PC-9 (cell line): ENCODE measurements around the gene IFIT2. TPM values are rescaled to one million over a fixed set of nuclear protein-coding genes. Genes with fewer than 3 reads are reported as not detected.
A peak's percentile ranks its signal among the peaks of the same experiment; 100 is the strongest.

Source experiments
- BruUV-seq: library from RNA; stranded (reverse); fragments of 400-500 nt; replicated peaks from 2 replicates; lab custom pipeline; 2021; lab: Mats Ljungman, UMichigan
- CTCF ChIA-PET: fragments of 300-600 bp; sonication (Branson Sonifier 250); formaldehyde crosslinking; loops from one replicate; lab custom pipeline; 2022; ENCODE audit warnings: antibody characterized with exemption; lab: Charles Lee
- POLR2A ChIA-PET: fragments of 300-600 bp; sonication (Branson Sonifier 250); formaldehyde crosslinking; loops from one replicate; lab custom pipeline; 2022; ENCODE audit warnings: antibody characterized with exemption; ENCODE audit not compliant: unreplicated experiment; lab: Charles Lee
- DNase-seq, 2 experiments: peaks; one replicate each; pipeline versions ENCODE4 v3.0.0 to v3.0.0-alpha.2; 2015 to 2022; ENCODE audit warnings: mixed read lengths in 1 of 2
- H2AFZ ChIP-seq: fragments of 200-600 bp; sonication (generic); 2 replicates; pipeline ENCODE4 v1.8.1; 2017; ENCODE audit warnings: antibody characterized with exemption
- H3F3A ChIP-seq: fragments of 200-600 bp; sonication (generic); 2 replicates; pipeline ENCODE4 v1.8.1; 2017; ENCODE audit warnings: antibody characterized with exemption, mild to moderate bottlenecking, low read depth; ENCODE audit not compliant: insufficient read depth
- H3K27ac ChIP-seq: fragments of 200-600 bp; sonication (generic); 2 replicates; pipeline ENCODE4 v1.6.1; 2016; ENCODE audit warnings: mixed run types
- H3K27me3 ChIP-seq: fragments of 200-600 bp; sonication (generic); 2 replicates; pipeline ENCODE4 v1.6.1; 2016; ENCODE audit warnings: low read depth, mixed run types; ENCODE audit not compliant: insufficient read depth
- H3K36me3 ChIP-seq: fragments of 200-600 bp; sonication (generic); 2 replicates; pipeline ENCODE4 v1.6.1; 2016; ENCODE audit warnings: low read depth, mixed run types
- H3K4me1 ChIP-seq: fragments of 200-600 bp; sonication (generic); replicated peaks from 2 replicates; pipeline ENCODE4 v1.6.1; 2016; ENCODE audit warnings: mixed run types; ENCODE audit not compliant: insufficient read depth
- H3K4me2 ChIP-seq: fragments of 200-600 bp; sonication (generic); 2 replicates; pipeline ENCODE4 v1.6.1; 2017; ENCODE audit warnings: mixed run types
- H3K4me3 ChIP-seq: fragments of 200-600 bp; sonication (generic); 2 replicates; pipeline ENCODE4 v1.6.1; 2016; ENCODE audit warnings: mixed run types
- H3K79me2 ChIP-seq: fragments of 200-600 bp; sonication (generic); 2 replicates; pipeline ENCODE4 v1.6.1; 2017; ENCODE audit warnings: low read depth, mixed run types
- H3K9me2 ChIP-seq: fragments of 200-600 bp; sonication (generic); 2 replicates; pipeline ENCODE4 v1.8.1; 2017; ENCODE audit warnings: mild to moderate bottlenecking; ENCODE audit not compliant: insufficient read depth
- H3K9me3 ChIP-seq: fragments of 200-600 bp; sonication (generic); 2 replicates; pipeline ENCODE4 v1.8.1; 2016; ENCODE audit warnings: low read depth; ENCODE audit not compliant: insufficient read depth
- H4K20me1 ChIP-seq: fragments of 200-600 bp; sonication (generic); 2 replicates; pipeline ENCODE4 v1.8.1; 2017; ENCODE audit not compliant: insufficient read depth
- CTCF ChIP-seq: fragments of 200-600 bp; sonication (generic); conservative IDR thresholded peaks from 2 replicates; pipeline ENCODE4 v1.6.1; 2017; ENCODE audit warnings: mixed run types, antibody characterized with exemption, mild to moderate bottlenecking, moderate library complexity
- EZH2 ChIP-seq: fragments of 200-600 bp; sonication (generic); IDR thresholded peaks from 2 replicates; pipeline ENCODE4 v1.8.0; 2017; ENCODE audit warnings: antibody characterized with exemption, low read depth
- intact Hi-C: fragments of 100-400 bp; cut with micrococcal nuclease; formaldehyde crosslinking; loops from one replicate; pipeline ENCODE4 v1.10.0; 2022; ENCODE audit not compliant: unreplicated experiment
- total RNA-seq: library from RNA; stranded (reverse); gene quantifications from 2 replicates; pipeline ENCODE4 v1.2.3, GENCODE V29; 2021

IFIT2 gene
- total RNA-seq, 1 experiment from 2014 or later = 4.4 TPM

- no peak for DNase-seq
- Histone ChIP-seq H3F3A (peaks cover 21% of the 10 kb centered on the region), H3K9me3 (no peaks in the 10 kb centered on the region), H4K20me1 (no peaks in the 10 kb centered on the region), H3K9me2 (no peaks in the 10 kb centered on the region), H2AFZ (no peak overlapping the region), H3K4me1 (peaks cover 57% of the 10 kb centered on the region), H3K79me2 (no peaks in the 10 kb centered on the region), H3K4me3 (no peak overlapping the region), H3K27ac (no peak overlapping the region), H3K36me3 (no peaks in the 10 kb centered on the region), H3K4me2 (no peak overlapping the region), H3K27me3 (no peaks in the 10 kb centered on the region)
- intact Hi-C loops = no loop called here
- ChIA-PET POLR2A (no interaction called here), CTCF (no interaction called here)
- TF ChIP-seq EZH2 (no peak), CTCF (no peak)
- BruUV-seq = no TSS peak
Observed at GRCh38 chr10:89273680-89274079, 28.2 kb upstream of the IFIT2 start.

- Histone ChIP-seq H2AFZ (no peak overlapping the region), H3K4me2 (peak overlapping the region; percentile 67), H3K36me3 (no peaks in the 10 kb centered on the region), H3F3A (peaks cover 31% of the 10 kb centered on the region), H3K9me2 (no peaks in the 10 kb centered on the region), H4K20me1 (no peaks in the 10 kb centered on the region), H3K27ac (peak overlapping the region; percentile 100), H3K9me3 (no peaks in the 10 kb centered on the region), H3K4me3 (no peak overlapping the region), H3K4me1 (peaks cover 62% of the 10 kb centered on the region), H3K27me3 (no peaks in the 10 kb centered on the region), H3K79me2 (no peaks in the 10 kb centered on the region)
- CTCF ChIA-PET = no interaction called here
- BruUV-seq = no TSS peak
- POLR2A ChIA-PET = no interaction called here
- DNase-seq = peak in 1 of 2 experiments; percentile 37
- intact Hi-C loops = loop anchor here (1.0 kb wide), 1 partner anchor 13 kb away; no protein-coding TSS in a partner anchor
- TF ChIP-seq EZH2 = no peak
- TF ChIP-seq CTCF = no peak
Observed at GRCh38 chr10:89274928-89275327, 26.9 kb upstream of the IFIT2 start.

GRCh38 chr10:89275383-89275782 lies 26.5 kb upstream of the IFIT2 start:
- Histone ChIP-seq H4K20me1 (no peaks in the 10 kb centered on the region), H3K27ac (peak overlapping the region; percentile 100), H3K27me3 (no peaks in the 10 kb centered on the region), H2AFZ (no peak overlapping the region), H3K4me3 (peak overlapping the region; percentile 38; the same call in 1 of the 2 replicates), H3F3A (peaks cover 35% of the 10 kb centered on the region), H3K9me3 (no peaks in the 10 kb centered on the region), H3K36me3 (no peaks in the 10 kb centered on the region), H3K9me2 (no peaks in the 10 kb centered on the region), H3K4me1 (peaks cover 62% of the 10 kb centered on the region), H3K4me2 (peak overlapping the region; percentile 67), H3K79me2 (no peaks in the 10 kb centered on the region)
- BruUV-seq = no TSS peak
- peak; percentile 55 to 85 for DNase-seq
- intact Hi-C loops = loop anchor here (1.0 kb wide), 1 partner anchor 13 kb away; no protein-coding TSS in a partner anchor
- CTCF ChIA-PET = interaction anchor here (0.6 kb wide), 1 partner anchor 53 kb away, joined by 3 read pairs; no protein-coding TSS in a partner anchor
- POLR2A ChIA-PET = interaction anchor here (0.5 kb wide), 1 partner anchor 117 kb away, joined by 11 read pairs; the partner anchor contains the start of gene IFIT1
- TF ChIP-seq EZH2 = no peak
- TF ChIP-seq CTCF = no peak
